ENCODE measurements around the gene ST7.

ST7 gene

DNA sequence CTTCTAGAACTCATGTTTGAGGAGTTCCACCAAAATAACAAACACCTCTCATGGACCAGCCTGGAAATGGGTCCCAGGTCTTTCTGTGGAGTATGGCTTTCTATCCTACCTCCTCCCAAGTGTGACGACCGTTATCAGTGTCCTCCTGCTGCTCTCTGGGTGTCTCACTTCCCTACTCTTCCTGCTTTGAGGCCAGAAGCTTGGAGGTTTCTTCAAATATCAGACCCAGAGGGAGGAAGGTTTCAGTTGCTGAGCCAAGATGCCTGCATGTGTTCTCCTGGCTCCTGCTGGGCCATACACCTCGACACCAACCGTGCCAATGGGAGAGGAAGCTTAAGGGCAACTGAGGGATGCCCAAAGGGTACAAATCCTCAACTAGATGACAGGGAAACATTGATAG is 255.0 kb downstream of the ST7 start:
- in situ Hi-C loops (cut with MboI; ENCODE audit: low sequenced_read_pairs, unreplicated experiment) = no loop called here
- DNase-seq (ENCODE audit: low spot score) = no peak

DNA sequence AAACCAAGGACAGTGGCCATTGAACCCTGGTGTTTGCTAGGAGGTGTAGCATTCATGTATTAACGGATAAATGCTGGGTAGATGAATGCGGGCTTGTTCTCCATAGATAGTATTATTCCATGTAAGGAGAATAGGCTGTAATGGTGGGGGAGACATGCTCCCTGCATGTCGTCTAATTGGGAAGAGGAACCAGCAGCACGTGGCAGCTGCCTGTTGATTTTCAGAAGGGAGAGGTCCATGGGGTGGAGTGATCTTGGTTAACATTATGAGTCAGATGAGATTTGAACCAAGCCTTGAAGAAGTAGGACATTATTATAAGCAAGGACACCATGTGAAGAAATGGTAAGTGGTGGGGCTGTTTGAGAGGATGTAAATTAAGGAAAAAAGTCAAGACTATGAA is 257.1 kb downstream of the ST7 start:
- no peak for DNase-seq (ENCODE audit: low spot score)
- TF ChIP-seq, protein P1, sequence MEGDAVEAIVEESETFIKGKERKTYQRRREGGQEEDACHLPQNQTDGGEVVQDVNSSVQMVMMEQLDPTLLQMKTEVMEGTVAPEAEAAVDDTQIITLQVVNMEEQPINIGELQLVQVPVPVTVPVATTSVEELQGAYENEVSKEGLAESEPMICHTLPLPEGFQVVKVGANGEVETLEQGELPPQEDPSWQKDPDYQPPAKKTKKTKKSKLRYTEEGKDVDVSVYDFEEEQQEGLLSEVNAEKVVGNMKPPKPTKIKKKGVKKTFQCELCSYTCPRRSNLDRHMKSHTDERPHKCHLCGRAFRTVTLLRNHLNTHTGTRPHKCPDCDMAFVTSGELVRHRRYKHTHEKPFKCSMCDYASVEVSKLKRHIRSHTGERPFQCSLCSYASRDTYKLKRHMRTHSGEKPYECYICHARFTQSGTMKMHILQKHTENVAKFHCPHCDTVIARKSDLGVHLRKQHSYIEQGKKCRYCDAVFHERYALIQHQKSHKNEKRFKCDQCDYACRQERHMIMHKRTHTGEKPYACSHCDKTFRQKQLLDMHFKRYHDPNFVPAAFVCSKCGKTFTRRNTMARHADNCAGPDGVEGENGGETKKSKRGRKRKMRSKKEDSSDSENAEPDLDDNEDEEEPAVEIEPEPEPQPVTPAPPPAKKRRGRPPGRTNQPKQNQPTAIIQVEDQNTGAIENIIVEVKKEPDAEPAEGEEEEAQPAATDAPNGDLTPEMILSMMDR (IDR thresholded peaks at IDR 0.05; ENCODE audit: borderline replicate concordance, control extremely low read depth, extremely low read depth, insufficient read depth, missing control alignments) = no peak
- in situ Hi-C loops (cut with MboI; ENCODE audit: low sequenced_read_pairs, unreplicated experiment) = loop anchor here (10.0 kb wide), 1 partner anchor 174 kb away; no protein-coding TSS in a partner anchor

More for the DNA sequence above, 255.0 kb downstream of the ST7 start:
- TF ChIP-seq, protein P1 (IDR thresholded peaks at IDR 0.05; ENCODE audit: borderline replicate concordance, control extremely low read depth, extremely low read depth, insufficient read depth, missing control alignments) = no peak

DNA sequence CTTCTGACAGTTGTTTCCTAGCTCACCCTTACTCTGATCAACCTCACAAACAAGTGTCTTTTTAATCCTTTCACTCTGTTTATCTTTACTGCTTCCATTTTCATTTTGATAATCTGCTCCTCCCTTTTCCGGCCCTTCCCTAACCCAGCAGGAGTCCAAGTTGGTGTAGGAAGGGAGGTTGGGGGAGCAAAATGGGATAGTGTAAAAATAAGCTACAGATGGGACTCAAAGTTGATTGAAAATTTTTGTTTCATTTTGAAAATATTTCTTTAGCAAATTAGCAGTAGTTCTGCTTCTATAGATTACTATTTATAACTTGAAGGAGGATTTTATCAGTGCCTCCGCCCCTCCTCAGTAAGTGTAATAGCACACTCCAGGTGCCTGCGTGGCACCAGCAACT is 257.6 kb downstream of the ST7 start:
- in situ Hi-C loops (cut with MboI; ENCODE audit: low sequenced_read_pairs, unreplicated experiment) = loop anchor here (10.0 kb wide), 1 partner anchor 174 kb away; no protein-coding TSS in a partner anchor
- TF ChIP-seq, protein P1 (IDR thresholded peaks at IDR 0.05; ENCODE audit: borderline replicate concordance, control extremely low read depth, extremely low read depth, insufficient read depth, missing control alignments) = no peak

DNA sequence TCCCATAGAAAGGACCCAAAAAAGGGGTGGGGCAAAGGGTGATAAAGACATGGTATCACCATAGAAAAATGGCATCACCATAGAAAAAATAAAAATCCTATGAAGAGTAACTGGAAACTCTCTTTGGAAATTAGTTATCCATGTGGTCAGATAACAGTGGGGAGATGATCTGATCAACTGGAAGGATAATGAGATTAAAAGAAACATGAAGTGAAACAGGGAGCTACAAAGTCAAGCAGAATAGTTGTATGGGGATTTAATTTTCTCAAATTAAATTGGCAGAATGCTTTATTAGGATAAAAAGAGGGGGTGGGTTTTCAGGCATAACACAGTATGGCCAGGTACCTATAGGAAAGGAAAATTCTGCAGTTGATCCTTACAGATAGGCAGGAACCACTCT is 258.3 kb downstream of the ST7 start:
- in situ Hi-C loops (cut with MboI; ENCODE audit: low sequenced_read_pairs, unreplicated experiment) = loop anchor here (10.0 kb wide), 1 partner anchor 173 kb away; no protein-coding TSS in a partner anchor
- TF ChIP-seq, protein P1 (IDR thresholded peaks at IDR 0.05; ENCODE audit: borderline replicate concordance, control extremely low read depth, extremely low read depth, insufficient read depth, missing control alignments) = no peak
- DNase-seq (ENCODE audit: low spot score) = no peak

More for the DNA sequence above, 257.6 kb downstream of the ST7 start:
- no peak for DNase-seq (ENCODE audit: low spot score)

DNA sequence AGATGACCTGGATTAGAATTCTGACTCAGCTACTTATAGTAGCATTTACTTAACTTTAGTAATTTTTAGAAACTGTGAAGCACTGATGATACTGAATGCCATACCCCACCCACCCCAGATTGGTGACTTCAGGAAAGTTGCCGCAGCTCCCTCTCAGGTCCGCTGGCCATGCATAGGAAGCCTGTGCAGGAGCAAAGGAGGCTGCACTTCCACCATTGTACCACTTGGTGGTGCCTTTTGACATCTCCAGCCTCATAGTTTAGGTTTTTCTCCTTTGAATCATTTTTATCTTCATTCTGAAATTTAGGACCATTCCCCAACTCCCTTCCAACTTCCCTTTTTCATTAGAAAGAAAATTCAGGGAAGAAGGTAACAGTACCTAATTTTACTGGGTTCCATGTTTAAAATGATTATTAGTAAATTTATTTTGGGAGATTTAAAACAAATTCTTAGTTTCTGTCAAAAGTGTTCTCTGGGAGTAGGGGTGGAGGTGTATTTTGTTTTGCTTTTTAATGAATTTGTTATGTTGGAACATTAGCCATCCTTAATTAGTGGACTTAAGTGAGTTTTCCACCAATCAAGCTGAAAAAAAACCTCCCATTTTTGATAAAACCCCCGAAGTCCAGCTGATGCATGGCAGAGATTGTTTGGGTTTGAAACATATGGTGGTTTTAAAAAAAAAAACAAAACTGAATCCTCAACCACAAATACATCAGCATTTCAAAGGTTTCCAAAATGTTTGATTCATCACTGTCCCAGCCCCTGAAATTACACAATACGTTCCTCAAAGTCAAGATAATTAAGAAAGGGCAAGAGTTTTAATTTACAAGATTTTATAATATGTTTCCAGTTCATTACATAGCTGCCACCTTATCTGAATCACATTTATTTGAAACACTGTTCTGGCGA is 259.9 kb downstream of the ST7 start:
- in situ Hi-C loops (cut with MboI; ENCODE audit: low sequenced_read_pairs, unreplicated experiment) = loop anchor here (10.0 kb wide), 1 partner anchor 172 kb away; no protein-coding TSS in a partner anchor
- DNase-seq (ENCODE audit: low spot score) = peak; percentile 55
- TF ChIP-seq, protein P1 (IDR thresholded peaks at IDR 0.05; ENCODE audit: borderline replicate concordance, control extremely low read depth, extremely low read depth, insufficient read depth, missing control alignments) = peak; percentile 80

DNA sequence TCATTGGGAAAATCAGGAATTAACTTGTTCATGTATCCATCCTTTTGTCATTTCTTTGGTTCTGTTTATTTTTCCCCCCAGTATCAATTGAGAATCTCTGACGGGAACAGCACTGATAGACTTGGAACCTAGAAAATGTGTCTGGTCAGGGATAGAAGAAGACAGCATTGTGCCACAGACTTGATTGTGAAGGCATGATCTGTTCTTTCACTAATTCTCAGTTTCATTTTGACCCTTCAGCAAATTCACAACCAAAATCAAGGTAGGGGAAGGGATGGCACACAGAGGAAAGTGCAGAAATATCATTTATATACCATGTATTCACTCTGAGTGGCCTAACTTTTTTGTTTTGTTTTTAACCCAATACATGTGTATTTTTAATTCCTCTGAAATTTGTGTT is 262.7 kb downstream of the ST7 start:
- TF ChIP-seq, protein P1 (IDR thresholded peaks at IDR 0.05; ENCODE audit: borderline replicate concordance, control extremely low read depth, extremely low read depth, insufficient read depth, missing control alignments) = no peak
- no peak for DNase-seq (ENCODE audit: low spot score)
- in situ Hi-C loops (cut with MboI; ENCODE audit: low sequenced_read_pairs, unreplicated experiment) = loop anchor here (10.0 kb wide), 1 partner anchor 169 kb away; no protein-coding TSS in a partner anchor
